Endothelial cell of hepatic sinusoid (primary cell): ENCODE data around the gene SPATA20.

Experiments used
- in situ Hi-C: cut with HindIII; loops from 2 replicates; pipeline ENCODE4 v1.10.0; 2017; ENCODE audit warnings: low sequenced_read_pairs

The SPATA20 gene

GRCh38 chr17:50519141-50519834 lies 27.7 kb upstream of the SPATA20 start:
- in situ Hi-C loops: loop anchor here (5.0 kb wide), 1 partner anchor 108 kb away; no protein-coding TSS in a partner anchor

GRCh38 chr17:50520483-50520882 lies 26.5 kb upstream of the SPATA20 start:
- in situ Hi-C loops: no loop called here

- in situ Hi-C loops: no loop called here
Observed at GRCh38 chr17:50521514-50521913, 25.5 kb upstream of the SPATA20 start.

- in situ Hi-C loops: no loop called here
Observed at GRCh38 chr17:50522766-50523165, 24.2 kb upstream of the SPATA20 start.

GRCh38 chr17:50523208-50523607 lies 23.8 kb upstream of the SPATA20 start:
- in situ Hi-C loops: no loop called here

GRCh38 chr17:50524838-50525237 lies 22.1 kb upstream of the SPATA20 start:
- in situ Hi-C loops: no loop called here

- in situ Hi-C loops: no loop called here
Observed at GRCh38 chr17:50527155-50527762, 19.7 kb upstream of the SPATA20 start.

- in situ Hi-C loops: no loop called here
Observed at GRCh38 chr17:50527949-50528474, 19.0 kb upstream of the SPATA20 start.

- in situ Hi-C loops: loop anchor here (5.0 kb wide), 1 partner anchor 58 kb away; no protein-coding TSS in a partner anchor
Observed at GRCh38 chr17:50529849-50530248, 17.1 kb upstream of the SPATA20 start.

GRCh38 chr17:50531428-50532025 lies 15.4 kb upstream of the SPATA20 start:
- in situ Hi-C loops: loop anchor here (5.0 kb wide), 1 partner anchor 59 kb away; no protein-coding TSS in a partner anchor

GRCh38 chr17:50532452-50533024 lies 14.4 kb upstream of the SPATA20 start, which contains the start of gene EPN3:
TSS of gene EPN3 (plus strand) at chr17:50532735. CDS start at chr17:50536557, 3,822 bp downstream.
- in situ Hi-C loops: loop anchor here (5.0 kb wide), 1 partner anchor 60 kb away; no protein-coding TSS in a partner anchor

GRCh38 chr17:50533185-50533584 lies 13.8 kb upstream of the SPATA20 start:
- in situ Hi-C loops: loop anchor here (5.0 kb wide), 1 partner anchor 61 kb away; no protein-coding TSS in a partner anchor

GRCh38 chr17:50533720-50534148 lies 13.2 kb upstream of the SPATA20 start:
- in situ Hi-C loops: loop anchor here (5.0 kb wide), 1 partner anchor 61 kb away; no protein-coding TSS in a partner anchor

- in situ Hi-C loops: loop anchor here (5.0 kb wide), 1 partner anchor 62 kb away; no protein-coding TSS in a partner anchor
Observed at GRCh38 chr17:50534222-50534978, 12.6 kb upstream of the SPATA20 start.

GRCh38 chr17:50534979-50535326 lies 12.0 kb upstream of the SPATA20 start:
- in situ Hi-C loops: loop anchor here (5.0 kb wide), 1 partner anchor 63 kb away; no protein-coding TSS in a partner anchor

GRCh38 chr17:50535407-50535806 lies 11.6 kb upstream of the SPATA20 start:
- in situ Hi-C loops: no loop called here

GRCh38 chr17:50536683-50537646 lies 10.0 kb upstream of the SPATA20 start:
- in situ Hi-C loops: no loop called here

GRCh38 chr17:50537721-50538548 lies 9.0 kb upstream of the SPATA20 start:
- in situ Hi-C loops: no loop called here
